Keratinocyte (primary cell): Measurements from ENCODE around the gene MBTPS1. TPM values are rescaled to one million over a fixed set of nuclear protein-coding genes. Genes with fewer than 3 reads are reported as not detected.

Source experiments
- DNase-seq: peaks from one replicate; pipeline ENCODE4 v3.0.0-alpha.2; 2011; ENCODE audit warnings: low read depth, missing footprints, low spot score
- FAIRE-seq: peaks from 2 replicates; lab custom pipeline; 2011; peaks lifted over from hg19 to GRCh38; lab: Jason Lieb, UNC
- H2AFZ ChIP-seq: 2 replicates; pipeline ENCODE4 v1.6.0; 2012; ENCODE audit warnings: low read length, control low read depth, inconsistent platforms; ENCODE audit not compliant: control insufficient read depth
- H3K27ac ChIP-seq: 2 replicates; pipeline ENCODE4 v1.5.1; 2011; ENCODE audit warnings: low read length; ENCODE audit not compliant: control insufficient read depth, insufficient read depth
- H3K27me3 ChIP-seq: 3 replicates; pipeline ENCODE4 v1.6.0; 2011; ENCODE audit warnings: low read length; ENCODE audit not compliant: control insufficient read depth, insufficient read depth; ENCODE audit errors: extremely low read depth
- H3K36me3 ChIP-seq, 2 experiments: 2 replicates in 1 of 2; 3 replicates in 1 of 2; pipeline ENCODE4 v1.5.1; 2011; ENCODE audit warnings: low read length in 2 of 2, mild to moderate bottlenecking in 1 of 2; ENCODE audit not compliant: control insufficient read depth in 2 of 2, insufficient read depth in 2 of 2; ENCODE audit errors: extremely low read depth in 1 of 2
- H3K4me1 ChIP-seq: 3 replicates; pipeline ENCODE4 v1.5.1; 2011; ENCODE audit warnings: low read length; ENCODE audit not compliant: control insufficient read depth, insufficient read depth; ENCODE audit errors: extremely low read depth
- H3K4me2 ChIP-seq: 3 replicates; pipeline ENCODE4 v1.6.0; 2011; ENCODE audit warnings: low read depth, low read length; ENCODE audit not compliant: control insufficient read depth, insufficient read depth; ENCODE audit errors: extremely low read depth
- H3K4me3 ChIP-seq, 3 experiments: fragments of 200-600 bp in 1 of 3; sonication (generic) in 1 of 3; 2 replicates in 2 of 3; 3 replicates in 1 of 3; pipeline ENCODE4 v1.5.1; 2011 to 2016; ENCODE audit warnings: low read length in 3 of 3, mild to moderate bottlenecking in 3 of 3, control low read depth in 2 of 3, inconsistent platforms in 1 of 3, low read depth in 1 of 3, mixed read lengths in 1 of 3, mixed run types in 1 of 3, moderate library complexity in 1 of 3; ENCODE audit not compliant: control insufficient read depth in 2 of 3, insufficient read depth in 2 of 3; ENCODE audit errors: extremely low read depth in 1 of 3
- H3K79me2 ChIP-seq: 2 replicates; pipeline ENCODE4 v1.6.0; 2012; ENCODE audit warnings: low read length; ENCODE audit not compliant: control insufficient read depth, insufficient read depth
- H3K9ac ChIP-seq: 3 replicates; pipeline ENCODE4 v1.6.0; 2011; ENCODE audit warnings: low read length; ENCODE audit not compliant: control insufficient read depth, insufficient read depth; ENCODE audit errors: extremely low read depth
- H3K9me1 ChIP-seq: 3 replicates; pipeline ENCODE4 v1.6.0; 2011; ENCODE audit warnings: low read length; ENCODE audit not compliant: control insufficient read depth, insufficient read depth; ENCODE audit errors: extremely low read depth
- H3K9me3 ChIP-seq: 2 replicates; pipeline ENCODE4 v1.5.1; 2012; ENCODE audit warnings: low read depth, low read length; ENCODE audit not compliant: control insufficient read depth
- H4K20me1 ChIP-seq: 3 replicates; pipeline ENCODE4 v1.6.0; 2011; ENCODE audit warnings: low read length; ENCODE audit not compliant: control insufficient read depth, insufficient read depth; ENCODE audit errors: extremely low read depth
- EZH2 ChIP-seq: IDR thresholded peaks from one replicate; pipeline ENCODE4 v1.6.1; 2012; ENCODE audit warnings: inconsistent platforms, mild to moderate bottlenecking, low read length, moderate library complexity
- dilution Hi-C: fragments of 300-500 bp; cut with MboI; formaldehyde crosslinking; loops from one replicate; pipeline ENCODE4 v1.7.0; 2020; ENCODE audit warnings: low sequenced_read_pairs; ENCODE audit not compliant: extremely low pct_ligation_motif_present
- polyA plus RNA-seq, 5 experiments: library from polyadenylated mRNA; depleted of rRNA in 3 of 5; stranded (reverse) in 3 of 5; stranded (forward) in 1 of 5; unstranded in 1 of 5; fragments of >200 nt; gene quantifications; 1 replicate in 1 of 5; 2 replicates in 3 of 5; 3 replicates in 1 of 5; pipeline versions ENCODE4 v1.2.1 to v1.2.3, GENCODE V29; 2011 to 2012; ENCODE audit warnings: missing spikeins in 2 of 5, low read depth in 1 of 5, low replicate concordance in 1 of 5
- TF ChIP-seq, protein P1 (sequence below), 3 experiments: IDR thresholded peaks in 1 of 3; conservative IDR thresholded peaks in 1 of 3; optimal IDR thresholded peaks in 1 of 3; 2 replicates in 2 of 3; 3 replicates in 1 of 3; pipeline versions ENCODE3 to v1.5.1; 2011; ENCODE audit warnings: low read length in 3 of 3, mild to moderate bottlenecking in 3 of 3, moderate library complexity in 2 of 3, control low read depth in 1 of 3, inconsistent platforms in 1 of 3; ENCODE audit not compliant: insufficient read depth in 2 of 3; ENCODE audit errors: extremely low read depth in 1 of 3

The MBTPS1 gene
- polyA plus RNA-seq, 1 donor (not counting 4 experiments of a cell fraction or from before 2014, with no cell fraction given): 56.0 TPM

GRCh38 chr16:84155226-84155625 is 38.5 kb upstream of the MBTPS1 start:
- TF ChIP-seq EZH2: no peak
- TF ChIP-seq, protein P1, sequence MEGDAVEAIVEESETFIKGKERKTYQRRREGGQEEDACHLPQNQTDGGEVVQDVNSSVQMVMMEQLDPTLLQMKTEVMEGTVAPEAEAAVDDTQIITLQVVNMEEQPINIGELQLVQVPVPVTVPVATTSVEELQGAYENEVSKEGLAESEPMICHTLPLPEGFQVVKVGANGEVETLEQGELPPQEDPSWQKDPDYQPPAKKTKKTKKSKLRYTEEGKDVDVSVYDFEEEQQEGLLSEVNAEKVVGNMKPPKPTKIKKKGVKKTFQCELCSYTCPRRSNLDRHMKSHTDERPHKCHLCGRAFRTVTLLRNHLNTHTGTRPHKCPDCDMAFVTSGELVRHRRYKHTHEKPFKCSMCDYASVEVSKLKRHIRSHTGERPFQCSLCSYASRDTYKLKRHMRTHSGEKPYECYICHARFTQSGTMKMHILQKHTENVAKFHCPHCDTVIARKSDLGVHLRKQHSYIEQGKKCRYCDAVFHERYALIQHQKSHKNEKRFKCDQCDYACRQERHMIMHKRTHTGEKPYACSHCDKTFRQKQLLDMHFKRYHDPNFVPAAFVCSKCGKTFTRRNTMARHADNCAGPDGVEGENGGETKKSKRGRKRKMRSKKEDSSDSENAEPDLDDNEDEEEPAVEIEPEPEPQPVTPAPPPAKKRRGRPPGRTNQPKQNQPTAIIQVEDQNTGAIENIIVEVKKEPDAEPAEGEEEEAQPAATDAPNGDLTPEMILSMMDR (optimal IDR thresholded peaks at IDR 0.05 in 1 of 3, IDR thresholded peaks at IDR 0.05 in 1 of 3, conservative IDR thresholded peaks at IDR 0.05 in 1 of 3; ENCODE audit: extremely low read depth in 1 of 3, insufficient read depth in 2 of 3, low read length in 3 of 3): no peak
- Histone ChIP-seq H3K4me3 (no peak overlapping the region), H3K79me2 (no peaks in the 10 kb centered on the region), H4K20me1 (no peaks in the 10 kb centered on the region), H3K27me3 (peaks cover 5% of the 10 kb centered on the region), H2AFZ (no peak overlapping the region), H3K27ac (no peak overlapping the region), H3K4me2 (no peak overlapping the region), H3K36me3 (no peaks in the 10 kb centered on the region), H3K9me1 (no peaks in the 10 kb centered on the region), H3K9me3 (peaks cover 2% of the 10 kb centered on the region), H3K9ac (no peak overlapping the region), H3K4me1 (no peaks in the 10 kb centered on the region)
- FAIRE-seq (no peak), DNase-seq (no peak)
- dilution Hi-C loops: no loop called here

- no peaks in the 10 kb centered on the region for H4K20me1 ChIP-seq
- no peaks in the 10 kb centered on the region for H3K36me3 ChIP-seq
- dilution Hi-C loops: no loop called here
- FAIRE-seq (no peak), DNase-seq (no peak)
- H3K27ac ChIP-seq: no peak overlapping the region
- no peak overlapping the region for H3K9ac ChIP-seq
- no peaks in the 10 kb centered on the region for H3K9me1 ChIP-seq
- no peak overlapping the region for H3K4me2 ChIP-seq
- TF ChIP-seq, protein P1 (optimal IDR thresholded peaks at IDR 0.05 in 1 of 3, IDR thresholded peaks at IDR 0.05 in 1 of 3, conservative IDR thresholded peaks at IDR 0.05 in 1 of 3; ENCODE audit: extremely low read depth in 1 of 3, insufficient read depth in 2 of 3, low read length in 3 of 3): no peak
- no peak for TF ChIP-seq EZH2
- H3K27me3 ChIP-seq: no peaks in the 10 kb centered on the region
- no peak overlapping the region for H3K4me3 ChIP-seq
- no peaks in the 10 kb centered on the region for H3K79me2 ChIP-seq
- no peaks in the 10 kb centered on the region for H3K4me1 ChIP-seq
- H2AFZ ChIP-seq: no peak overlapping the region
- H3K9me3 ChIP-seq: peaks cover 2% of the 10 kb centered on the region
Measured at GRCh38 chr16:84153660-84154214, 37.0 kb upstream of the MBTPS1 start.
